Naive thymus-derived CD4-positive, alpha-beta T cell (primary cell): ENCODE measurements around the gene CAMK2D. TPM values are rescaled to one million over a fixed set of nuclear protein-coding genes. Genes with fewer than 3 reads are reported as not detected.

Experiments
- ATAC-seq: fragments of 150-1000 bp; cut with Tn5 transposase; 2 replicates; pipeline ENCODE4 v1.10.0; 2021; ENCODE audit warnings: mild to moderate bottlenecking, moderate library complexity
- CTCF ChIA-PET: fragments of 350-600 bp; sonication (Branson Sonifier 250); formaldehyde crosslinking; loops from one replicate; lab custom pipeline; 2021; ENCODE audit warnings: antibody characterized with exemption; lab: Charles Lee
- POLR2A ChIA-PET: fragments of 350-600 bp; sonication (Branson Sonifier 250); formaldehyde crosslinking; loops from one replicate; lab custom pipeline; 2021; ENCODE audit warnings: antibody characterized with exemption, inconsistent platforms; lab: Charles Lee
- DNase-seq, 9 donors: peaks; one replicate each; pipeline versions ENCODE4 v3.0.0 to v3.0.0-alpha.2; 2020 to 2022; ENCODE audit warnings: mixed read lengths in 1 of 9
- H3K27ac ChIP-seq: one replicate; pipeline ENCODE4 v1.7.0; 2013; ENCODE audit warnings: mild to moderate bottlenecking, low read depth, low read length, moderate library complexity
- H3K27me3 ChIP-seq, 2 donors: one replicate each; pipeline ENCODE4 v1.7.0; 2013; ENCODE audit warnings: low read length in 2 of 2, mild to moderate bottlenecking in 2 of 2, moderate library complexity in 2 of 2; ENCODE audit not compliant: control insufficient read depth in 2 of 2, insufficient read depth in 2 of 2
- H3K36me3 ChIP-seq, 3 experiments: 1 replicate in 2 of 3; 2 replicates in 1 of 3; pipeline ENCODE4 v1.7.0; 2013; ENCODE audit warnings: low read length in 3 of 3, mild to moderate bottlenecking in 3 of 3, moderate library complexity in 1 of 3; ENCODE audit not compliant: insufficient read depth in 3 of 3, control insufficient read depth in 2 of 3
- H3K4me1 ChIP-seq, 2 donors: one replicate each; pipeline ENCODE4 v1.7.0; 2013; ENCODE audit warnings: low read length in 2 of 2, mild to moderate bottlenecking in 2 of 2, moderate library complexity in 1 of 2; ENCODE audit not compliant: control insufficient read depth in 2 of 2, insufficient read depth in 2 of 2
- H3K4me3 ChIP-seq: 2 replicates; pipeline ENCODE4 v1.7.0; 2013; ENCODE audit warnings: mild to moderate bottlenecking, low read length
- H3K9me3 ChIP-seq, 3 experiments: 1 replicate in 2 of 3; 2 replicates in 1 of 3; pipeline ENCODE4 v1.7.0; 2013; ENCODE audit warnings: low read length in 3 of 3; ENCODE audit not compliant: control insufficient read depth in 2 of 3
- H3K27ac Mint-ChIP-seq, 9 donors: one replicate each; pipeline ENCODE4 v1.8.0; 2020 to 2022; ENCODE audit warnings: mixed read lengths in 9 of 9, mild to moderate bottlenecking in 8 of 9, moderate library complexity in 5 of 9, inconsistent platforms in 2 of 9
- H3K27me3 Mint-ChIP-seq, 5 donors: one replicate each; pipeline ENCODE4 v1.8.0; 2021 to 2022; ENCODE audit warnings: mixed read lengths in 5 of 5, mild to moderate bottlenecking in 1 of 5
- H3K36me3 Mint-ChIP-seq, 5 donors: one replicate each; pipeline ENCODE4 v1.8.0; 2020 to 2022; ENCODE audit warnings: mixed read lengths in 5 of 5, mild to moderate bottlenecking in 3 of 5, inconsistent platforms in 1 of 5
- H3K4me1 Mint-ChIP-seq, 7 donors: one replicate each; pipeline ENCODE4 v1.8.0; 2020 to 2022; ENCODE audit warnings: mixed read lengths in 7 of 7, mild to moderate bottlenecking in 3 of 7, inconsistent platforms in 1 of 7
- H3K4me3 Mint-ChIP-seq, 10 donors: one replicate each; pipeline ENCODE4 v1.8.0; 2020 to 2022; ENCODE audit warnings: mild to moderate bottlenecking in 10 of 10, mixed read lengths in 10 of 10, moderate library complexity in 6 of 10, inconsistent platforms in 2 of 10
- H3K9me3 Mint-ChIP-seq, 11 donors: one replicate each; pipeline ENCODE4 v1.8.0; 2020 to 2022; ENCODE audit warnings: mixed read lengths in 11 of 11, mild to moderate bottlenecking in 4 of 11, inconsistent platforms in 1 of 11, moderate library complexity in 1 of 11
- intact Hi-C, 2 donors: fragments of 100-400 bp; cut with micrococcal nuclease; formaldehyde crosslinking; loops; one replicate each; pipeline ENCODE4 v1.15.1; 2023
- polyA plus RNA-seq, 2 donors: library from polyadenylated mRNA; unstranded; fragments of 300-500 nt; fragmentation: Illumina TruSeq; gene quantifications; one replicate each; pipeline ENCODE4 v1.2.3, GENCODE V29; 2021
- total RNA-seq, 6 experiments: library from RNA in 5 of 6; stranded (reverse) in 5 of 6; gene quantifications; 1 replicate in 5 of 6; 2 replicates in 1 of 6; pipeline ENCODE4 v1.2.3 and lab custom pipeline; 2021 to 2026

The CAMK2D gene
- total and polyA plus RNA-seq, 7 experiments from 2014 or later, result 13.5 to 41.2 (median 36.1) TPM

- Histone ChIP-seq H3K4me1 (no peaks in the 10 kb centered on the region), H3K27ac (no peak overlapping the region), H3K4me3 (no peak overlapping the region), H3K9me3 (no peaks in the 10 kb centered on the region), H3K36me3 (peaks cover 0 to 3% (median 0%) of the 10 kb centered on the region in 3 experiments), H3K27me3 (no peaks in the 10 kb centered on the region)
- intact Hi-C loops, result no loop called here
- peaks cover 12 to 54% (median 38%) of the 10 kb centered on the region in 5 donors for H3K36me3 Mint-ChIP-seq
- H3K4me3 Mint-ChIP-seq, result peak overlapping the region in 1 of 10 donors; percentile 13
- H3K27ac Mint-ChIP-seq, result peak overlapping the region in 1 of 9 donors; percentile 25
- ATAC-seq (no peak), DNase-seq (no peak)
- ChIA-PET CTCF (no interaction called here), POLR2A (no interaction called here)
- H3K9me3 Mint-ChIP-seq, result peaks cover 0 to 16% (median 0%) of the 10 kb centered on the region in 11 donors
- peaks cover 12 to 31% (median 15%) of the 10 kb centered on the region in 7 donors for H3K4me1 Mint-ChIP-seq
- no peaks in the 10 kb centered on the region for H3K27me3 Mint-ChIP-seq
Observed at GRCh38 chr4:113610537-113610936, 151.0 kb downstream of the CAMK2D start.

- H3K9me3 ChIP-seq, result no peaks in the 10 kb centered on the region
- ATAC-seq (no peak), DNase-seq (no peak)
- intact Hi-C loops, result no loop called here
- no peak overlapping the region for H3K27ac ChIP-seq
- peaks cover 18 to 61% (median 46%) of the 10 kb centered on the region in 5 donors for H3K36me3 Mint-ChIP-seq
- no peaks in the 10 kb centered on the region for H3K4me1 ChIP-seq
- ChIA-PET POLR2A (no interaction called here), CTCF (no interaction called here)
- H3K27ac Mint-ChIP-seq, result no peak overlapping the region
- H3K27me3 ChIP-seq, result no peaks in the 10 kb centered on the region
- peaks cover 0 to 3% (median 0%) of the 10 kb centered on the region in 3 experiments for H3K36me3 ChIP-seq
- no peaks in the 10 kb centered on the region for H3K27me3 Mint-ChIP-seq
- H3K9me3 Mint-ChIP-seq, result peaks cover 0 to 16% (median 0%) of the 10 kb centered on the region in 11 donors
- H3K4me3 Mint-ChIP-seq, result no peak overlapping the region
- H3K4me1 Mint-ChIP-seq, result peaks cover 0 to 20% (median 15%) of the 10 kb centered on the region in 7 donors
- H3K4me3 ChIP-seq, result no peak overlapping the region
Observed at GRCh38 chr4:113607998-113608397, 153.5 kb downstream of the CAMK2D start.

DNA sequence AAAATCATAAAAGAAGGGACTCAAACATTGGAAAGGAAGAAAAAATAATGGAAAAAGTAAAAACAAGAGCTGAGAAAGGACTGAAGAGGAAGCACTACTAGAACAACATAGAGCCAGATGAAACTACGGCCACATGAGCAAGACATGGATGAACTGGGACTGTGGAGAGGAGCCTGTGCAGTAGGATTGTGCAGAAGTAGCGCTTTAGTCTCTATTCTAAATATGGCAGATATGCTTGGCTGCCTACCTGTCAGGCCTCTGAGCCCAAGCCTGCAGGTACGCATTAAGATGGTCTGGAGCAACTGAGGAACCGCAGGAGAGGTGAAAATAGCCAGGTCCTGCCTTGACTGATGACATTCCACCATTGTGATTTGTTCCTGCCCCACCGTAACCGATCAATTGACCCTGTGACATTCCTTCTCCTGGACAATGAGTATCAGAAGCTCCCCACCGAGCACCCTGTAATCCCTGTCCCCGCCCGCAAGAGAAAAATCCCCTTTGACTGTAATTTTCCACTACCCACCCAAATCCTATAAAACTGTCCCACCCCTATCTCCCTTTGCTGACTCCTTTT, 154.3 kb downstream of the CAMK2D start:
- ChIA-PET POLR2A (no interaction called here), CTCF (no interaction called here)
- peaks cover 0 to 16% (median 0%) of the 10 kb centered on the region in 11 donors for H3K9me3 Mint-ChIP-seq

DNA sequence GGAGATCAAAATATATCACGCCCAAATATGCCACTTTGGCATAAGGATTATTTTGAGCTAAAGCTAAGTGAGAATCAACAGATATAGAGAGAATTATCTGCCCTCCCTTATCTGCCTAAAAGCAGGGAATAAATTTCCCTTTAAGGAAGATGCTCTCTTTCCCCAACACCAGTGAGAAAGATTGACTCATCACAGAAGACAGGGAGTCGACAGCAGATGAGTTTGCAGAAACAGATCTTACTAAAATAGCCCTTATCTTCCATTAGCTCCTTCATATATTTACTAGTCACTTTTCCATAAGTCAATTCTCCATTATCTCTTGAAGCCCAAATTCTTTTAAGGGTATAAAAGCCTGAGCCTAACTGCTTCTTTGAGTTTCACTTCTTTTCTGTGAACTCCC, 156.6 kb downstream of the CAMK2D start:
- Histone ChIP-seq H3K27ac (no peak overlapping the region), H3K27me3 (no peaks in the 10 kb centered on the region), H3K9me3 (no peaks in the 10 kb centered on the region), H3K36me3 (peaks cover 0 to 3% (median 0%) of the 10 kb centered on the region in 3 experiments), H3K4me1 (no peaks in the 10 kb centered on the region), H3K4me3 (no peak overlapping the region)
- H3K36me3 Mint-ChIP-seq, result peaks cover 18 to 60% (median 44%) of the 10 kb centered on the region in 5 donors
- H3K27me3 Mint-ChIP-seq, result no peaks in the 10 kb centered on the region
- no peak overlapping the region for H3K4me3 Mint-ChIP-seq
- ATAC-seq (no peak), DNase-seq (no peak)
- CTCF ChIA-PET, result no interaction called here
- intact Hi-C loops, result no loop called here
- POLR2A ChIA-PET, result no interaction called here
- peaks cover 2 to 24% (median 15%) of the 10 kb centered on the region in 7 donors for H3K4me1 Mint-ChIP-seq
- H3K27ac Mint-ChIP-seq, result no peak overlapping the region
- peaks cover 0 to 16% (median 0%) of the 10 kb centered on the region in 11 donors for H3K9me3 Mint-ChIP-seq

More for the DNA sequence above, 154.3 kb downstream of the CAMK2D start:
- no peak overlapping the region for H3K4me3 Mint-ChIP-seq
- H3K36me3 ChIP-seq, result peaks cover 0 to 3% (median 0%) of the 10 kb centered on the region in 3 experiments
- peaks cover 4 to 22% (median 18%) of the 10 kb centered on the region in 7 donors for H3K4me1 Mint-ChIP-seq
- no peak for ATAC-seq
- no peak overlapping the region for H3K27ac ChIP-seq
- no peak for DNase-seq
- H3K27me3 Mint-ChIP-seq, result no peaks in the 10 kb centered on the region
- H3K27me3 ChIP-seq, result no peaks in the 10 kb centered on the region
- intact Hi-C loops, result no loop called here
- H3K36me3 Mint-ChIP-seq, result peaks cover 18 to 66% (median 46%) of the 10 kb centered on the region in 5 donors
- no peaks in the 10 kb centered on the region for H3K9me3 ChIP-seq
- peak overlapping the region in 2 of 9 donors; percentile 23 to 33 for H3K27ac Mint-ChIP-seq
- H3K4me1 ChIP-seq, result no peaks in the 10 kb centered on the region
- H3K4me3 ChIP-seq, result no peak overlapping the region

GRCh38 chr4:113603911-113604310, 157.6 kb downstream of the CAMK2D start:
- Histone ChIP-seq H3K27me3 (no peaks in the 10 kb centered on the region), H3K4me1 (no peaks in the 10 kb centered on the region), H3K9me3 (no peaks in the 10 kb centered on the region), H3K27ac (no peak overlapping the region), H3K36me3 (peaks cover 0 to 3% (median 0%) of the 10 kb centered on the region in 3 experiments), H3K4me3 (no peak overlapping the region)
- intact Hi-C loops, result no loop called here
- Mint-ChIP-seq H3K27ac (no peak overlapping the region), H3K4me3 (no peak overlapping the region), H3K4me1 (peaks cover 5 to 29% (median 15%) of the 10 kb centered on the region in 7 donors), H3K9me3 (peaks cover 0 to 16% (median 0%) of the 10 kb centered on the region in 11 donors), H3K36me3 (peaks cover 18 to 57% (median 45%) of the 10 kb centered on the region in 5 donors), H3K27me3 (no peaks in the 10 kb centered on the region)
- DNase-seq (no peak), ATAC-seq (no peak)
- CTCF ChIA-PET, result no interaction called here
- POLR2A ChIA-PET, result no interaction called here

DNA sequence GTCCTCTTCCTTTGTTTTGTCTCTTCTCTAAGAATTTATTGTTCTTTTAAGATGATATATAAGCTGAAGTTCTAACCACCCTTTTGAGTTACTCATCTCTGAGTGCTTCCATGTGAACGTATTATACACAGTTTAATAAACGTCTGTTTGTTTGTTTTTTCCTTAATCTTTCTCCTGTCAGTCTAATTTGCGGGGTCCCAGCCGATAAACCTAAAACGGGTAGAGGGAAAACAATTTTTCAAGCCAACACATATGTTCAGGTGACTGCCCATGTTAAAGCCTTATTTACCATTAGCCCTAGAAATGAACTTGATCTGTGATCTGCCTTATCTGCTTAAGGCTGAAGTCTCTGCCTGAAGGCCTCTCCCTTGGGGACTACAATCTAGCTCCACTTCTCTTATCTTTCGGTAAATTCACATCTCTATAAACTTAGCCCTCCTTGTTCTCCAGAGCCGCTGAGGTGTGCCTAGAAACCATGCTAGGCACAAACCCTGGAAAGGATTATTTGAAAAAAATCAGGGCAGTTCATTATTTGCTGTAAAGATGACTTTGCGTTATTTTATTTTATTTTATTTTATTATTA, 158.8 kb downstream of the CAMK2D start:
- Histone ChIP-seq H3K4me3 (no peak overlapping the region), H3K27me3 (no peaks in the 10 kb centered on the region), H3K9me3 (no peaks in the 10 kb centered on the region), H3K27ac (no peak overlapping the region), H3K36me3 (peaks cover 0 to 3% (median 0%) of the 10 kb centered on the region in 3 experiments), H3K4me1 (no peaks in the 10 kb centered on the region)
- H3K27me3 Mint-ChIP-seq, result no peaks in the 10 kb centered on the region
- CTCF ChIA-PET, result no interaction called here
- peaks cover 0 to 16% (median 0%) of the 10 kb centered on the region in 11 donors for H3K9me3 Mint-ChIP-seq
- ATAC-seq (no peak), DNase-seq (no peak)
- intact Hi-C loops, result no loop called here
- H3K27ac Mint-ChIP-seq, result peak overlapping the region in 1 of 9 donors; percentile 59
- peaks cover 18 to 59% (median 36%) of the 10 kb centered on the region in 5 donors for H3K36me3 Mint-ChIP-seq
- POLR2A ChIA-PET, result no interaction called here
- H3K4me1 Mint-ChIP-seq, result peaks cover 12 to 41% (median 20%) of the 10 kb centered on the region in 7 donors
- H3K4me3 Mint-ChIP-seq, result no peak overlapping the region
